Endothelial cell of umbilical vein (primary cell): ENCODE results near the gene DCC. TPM values are rescaled to one million over a fixed set of nuclear protein-coding genes. Genes with fewer than 3 reads are reported as not detected.

Experiments used
- BruUV-seq: library from RNA; stranded (reverse); fragments of 400-500 nt; replicated peaks from 2 replicates; lab custom pipeline; 2021; lab: Mats Ljungman, UMichigan
- CTCF ChIA-PET: fragments of 300-600, 350-600 bp; sonication (Branson Sonifier 250); formaldehyde crosslinking; loops from one replicate; lab custom pipeline; 2021; ENCODE audit warnings: antibody characterized with exemption, inconsistent platforms; lab: Charles Lee
- POLR2A ChIA-PET: fragments of 300-600, 350-600 bp; sonication (Branson Sonifier 250); formaldehyde crosslinking; loops from one replicate; lab custom pipeline; 2021; ENCODE audit warnings: antibody characterized with exemption, inconsistent platforms; lab: Charles Lee
- DNase-seq: peaks from one replicate; pipeline ENCODE4 v3.0.0-alpha.2; 2011; ENCODE audit warnings: low read depth, low spot score
- FAIRE-seq: peaks from 2 replicates; lab custom pipeline; 2011; peaks lifted over from hg19 to GRCh38; lab: Jason Lieb, UNC
- H2AFZ ChIP-seq: 2 replicates; pipeline ENCODE4 v1.6.0; 2012; ENCODE audit warnings: low read depth, low read length, control low read depth, inconsistent platforms
- H3K27ac ChIP-seq: 2 replicates; pipeline ENCODE4 v1.5.1; 2011; ENCODE audit warnings: low read depth, mild to moderate bottlenecking, control low read depth, low read length, moderate library complexity; ENCODE audit not compliant: insufficient read depth
- H3K27me3 ChIP-seq, 2 experiments: 2 replicates each; pipeline versions ENCODE4 v1.6.0 to v1.6.1; 2011; ENCODE audit warnings: low read length in 2 of 2, mixed read lengths in 1 of 2; ENCODE audit not compliant: control insufficient read depth in 2 of 2, insufficient read depth in 2 of 2
- H3K36me3 ChIP-seq, 2 experiments: 2 replicates in 1 of 2; 3 replicates in 1 of 2; pipeline ENCODE4 v1.5.1; 2011; ENCODE audit warnings: low read length in 2 of 2, mild to moderate bottlenecking in 1 of 2, moderate library complexity in 1 of 2; ENCODE audit not compliant: control insufficient read depth in 2 of 2, insufficient read depth in 2 of 2; ENCODE audit errors: extremely low read depth in 1 of 2
- H3K4me1 ChIP-seq: 3 replicates; pipeline ENCODE4 v1.5.1; 2011; ENCODE audit warnings: mild to moderate bottlenecking, low read length; ENCODE audit not compliant: control insufficient read depth, insufficient read depth; ENCODE audit errors: extremely low read depth
- H3K4me2 ChIP-seq: 2 replicates; pipeline ENCODE4 v1.6.1; 2011; ENCODE audit warnings: low read length, control low read depth, mixed read lengths; ENCODE audit not compliant: insufficient read depth
- H3K4me3 ChIP-seq, 3 experiments: fragments of 200-600 bp in 1 of 3; sonication (generic), shearing (Covaris generic) in 1 of 3; replicated peaks in 1 of 3; 2 replicates each; pipeline ENCODE4 v1.5.1; 2011 to 2016; ENCODE audit warnings: control low read depth in 3 of 3, low read length in 3 of 3, mild to moderate bottlenecking in 2 of 3, inconsistent platforms in 1 of 3, low read depth in 1 of 3, moderate library complexity in 1 of 3; ENCODE audit not compliant: insufficient read depth in 1 of 3
- H3K79me2 ChIP-seq: 2 replicates; pipeline ENCODE4 v1.6.0; 2012; ENCODE audit warnings: low read length, inconsistent platforms; ENCODE audit not compliant: control insufficient read depth, insufficient read depth
- H3K9ac ChIP-seq: replicated peaks from 2 replicates; pipeline ENCODE3; 2011; ENCODE audit warnings: low read length, control low read depth; ENCODE audit not compliant: insufficient read depth; ENCODE audit errors: extremely low read depth
- H3K9me1 ChIP-seq: replicated peaks from 3 replicates; pipeline ENCODE4 v1.6.0; 2011; ENCODE audit warnings: mild to moderate bottlenecking, low read length; ENCODE audit not compliant: control insufficient read depth, insufficient read depth; ENCODE audit errors: extremely low read depth
- H3K9me3 ChIP-seq: replicated peaks from 2 replicates; pipeline ENCODE4 v1.5.1; 2012; ENCODE audit warnings: low read length, inconsistent platforms; ENCODE audit not compliant: control insufficient read depth, insufficient read depth
- H4K20me1 ChIP-seq: replicated peaks from 2 replicates; pipeline ENCODE3; 2011; ENCODE audit warnings: mild to moderate bottlenecking, low read length; ENCODE audit not compliant: control insufficient read depth, insufficient read depth; ENCODE audit errors: extremely low read depth
- FOS ChIP-seq: IDR thresholded peaks from 2 replicates; pipeline ENCODE4 v1.6.1; 2011; ENCODE audit warnings: mild to moderate bottlenecking, low read length, moderate library complexity, borderline replicate concordance; ENCODE audit not compliant: insufficient read depth
- GATA2 ChIP-seq: IDR thresholded peaks from 2 replicates; pipeline ENCODE4 v1.7.0; 2011; ENCODE audit warnings: low read depth, mild to moderate bottlenecking, moderate library complexity, mixed read lengths, low read length; ENCODE audit not compliant: insufficient read length, insufficient read depth
- JUN ChIP-seq: IDR thresholded peaks from 2 replicates; pipeline ENCODE4 v1.6.1; 2011; ENCODE audit warnings: borderline replicate concordance, low read depth; ENCODE audit not compliant: insufficient read length, insufficient read depth
- MAX ChIP-seq: IDR thresholded peaks from 2 replicates; pipeline ENCODE4 v1.6.1; 2011; ENCODE audit not compliant: insufficient read depth, insufficient read length
- MYC ChIP-seq: IDR thresholded peaks from one replicate; pipeline ENCODE4 v1.6.1; 2011; ENCODE audit warnings: mild to moderate bottlenecking, low read depth, low read length
- POLR2A ChIP-seq: IDR thresholded peaks from 2 replicates; pipeline ENCODE4 v1.6.1; 2012; ENCODE audit warnings: low read depth, mild to moderate bottlenecking, control low read depth, low read length
- POLR2AphosphoS5 ChIP-seq: IDR thresholded peaks from 2 replicates; pipeline ENCODE4 v1.6.1; 2012; ENCODE audit warnings: low read depth, mild to moderate bottlenecking, control low read depth, low read length, moderate library complexity; ENCODE audit not compliant: insufficient read depth
- dilution Hi-C: fragments of 300-500 bp; cut with MboI; formaldehyde crosslinking; loops from one replicate; pipeline ENCODE4 v1.15.0; 2019; ENCODE audit warnings: low sequenced_read_pairs; ENCODE audit not compliant: extremely low pct_ligation_motif_present
- intact Hi-C: fragments of 100-400 bp; cut with micrococcal nuclease; formaldehyde crosslinking; loops from one replicate; pipeline ENCODE4 v1.10.0; 2022
- polyA plus RNA-seq, 4 experiments: library from polyadenylated mRNA; depleted of rRNA in 3 of 4; stranded (reverse) in 3 of 4; unstranded in 1 of 4; fragments of >200 nt; gene quantifications; 2 replicates each; pipeline versions ENCODE4 v1.2.1 to v1.2.3, GENCODE V29; 2011 to 2012; ENCODE audit warnings: missing spikeins in 1 of 4
- total RNA-seq: library from RNA; stranded (reverse); gene quantifications from 2 replicates; pipeline ENCODE4 v1.2.3, GENCODE V29; 2021
- TF ChIP-seq, protein P1 (sequence below), 2 donors: IDR thresholded peaks; 1 replicate in 1 of 2; 2 replicates in 1 of 2; pipeline ENCODE4 v1.5.1; 2011; ENCODE audit warnings: low read length in 2 of 2, mild to moderate bottlenecking in 2 of 2, moderate library complexity in 2 of 2, control low read depth in 1 of 2, inconsistent platforms in 1 of 2, low read depth in 1 of 2; ENCODE audit not compliant: insufficient read depth in 1 of 2; ENCODE audit errors: extremely low read depth in 1 of 2

DCC gene
- total and polyA plus RNA-seq, 2 donors (not counting 3 experiments of a cell fraction or from before 2014, with no cell fraction given), result not detected

DNA sequence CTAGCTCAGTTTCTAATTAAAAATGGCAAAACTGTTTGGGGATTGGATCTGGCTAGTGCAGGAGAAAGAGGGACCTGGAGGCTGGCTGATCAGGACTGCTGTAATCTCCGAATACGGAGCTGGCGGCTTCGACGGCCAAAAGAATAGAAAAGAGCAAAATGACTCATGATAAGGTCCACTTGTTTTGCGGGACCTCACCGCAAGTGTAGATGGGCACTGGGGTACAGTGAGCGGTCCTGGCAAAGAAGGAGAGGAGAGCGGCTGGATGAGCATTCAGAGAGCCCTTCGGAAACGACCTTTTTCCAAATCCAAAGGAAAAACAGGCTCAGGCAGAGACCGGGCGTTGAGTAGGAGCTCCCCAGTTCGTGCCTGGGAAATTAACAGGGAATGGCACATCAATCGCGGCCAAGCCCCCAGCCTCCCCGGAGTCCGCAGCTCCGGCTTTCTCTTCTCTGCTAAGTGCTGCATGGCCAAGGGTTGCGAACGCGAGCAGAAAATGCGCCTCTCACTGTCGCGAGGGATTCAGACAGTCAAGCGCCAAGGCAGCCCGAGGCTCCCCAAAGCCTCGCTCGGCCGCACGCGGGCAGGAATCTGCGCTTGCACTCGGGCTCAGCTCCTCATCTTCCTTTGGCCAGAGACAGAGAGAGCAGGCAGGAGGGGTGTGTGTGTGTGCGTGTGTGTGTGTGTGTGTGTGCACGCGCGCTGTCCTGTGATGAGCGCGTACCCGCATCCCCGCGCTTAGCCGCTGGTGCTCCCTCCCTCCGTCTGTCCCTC lies 1.8 kb downstream of the DCC start:
- Histone ChIP-seq H3K9me1 (no peaks in the 10 kb centered on the region), H3K79me2 (no peaks in the 10 kb centered on the region), H3K9ac (no peak overlapping the region), H3K9me3 (no peaks in the 10 kb centered on the region), H3K27me3 (peaks cover 0 to 3% of the 10 kb centered on the region in 2 experiments), H3K4me2 (no peak overlapping the region), H3K4me3 (no peak overlapping the region), H4K20me1 (no peaks in the 10 kb centered on the region), H3K36me3 (no peaks in the 10 kb centered on the region), H2AFZ (no peak overlapping the region), H3K27ac (no peak overlapping the region), H3K4me1 (no peaks in the 10 kb centered on the region)
- CTCF ChIA-PET, result no interaction called here
- dilution Hi-C loops, result no loop called here
- no peak for FAIRE-seq
- intact Hi-C loops, result no loop called here
- no TSS peak for BruUV-seq
- TF ChIP-seq POLR2A (no peak), POLR2AphosphoS5 (no peak), GATA2 (no peak), MAX (no peak), JUN (no peak), MYC (no peak), FOS (no peak)
- TF ChIP-seq, protein P1, sequence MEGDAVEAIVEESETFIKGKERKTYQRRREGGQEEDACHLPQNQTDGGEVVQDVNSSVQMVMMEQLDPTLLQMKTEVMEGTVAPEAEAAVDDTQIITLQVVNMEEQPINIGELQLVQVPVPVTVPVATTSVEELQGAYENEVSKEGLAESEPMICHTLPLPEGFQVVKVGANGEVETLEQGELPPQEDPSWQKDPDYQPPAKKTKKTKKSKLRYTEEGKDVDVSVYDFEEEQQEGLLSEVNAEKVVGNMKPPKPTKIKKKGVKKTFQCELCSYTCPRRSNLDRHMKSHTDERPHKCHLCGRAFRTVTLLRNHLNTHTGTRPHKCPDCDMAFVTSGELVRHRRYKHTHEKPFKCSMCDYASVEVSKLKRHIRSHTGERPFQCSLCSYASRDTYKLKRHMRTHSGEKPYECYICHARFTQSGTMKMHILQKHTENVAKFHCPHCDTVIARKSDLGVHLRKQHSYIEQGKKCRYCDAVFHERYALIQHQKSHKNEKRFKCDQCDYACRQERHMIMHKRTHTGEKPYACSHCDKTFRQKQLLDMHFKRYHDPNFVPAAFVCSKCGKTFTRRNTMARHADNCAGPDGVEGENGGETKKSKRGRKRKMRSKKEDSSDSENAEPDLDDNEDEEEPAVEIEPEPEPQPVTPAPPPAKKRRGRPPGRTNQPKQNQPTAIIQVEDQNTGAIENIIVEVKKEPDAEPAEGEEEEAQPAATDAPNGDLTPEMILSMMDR (IDR thresholded peaks at IDR 0.05; ENCODE audit: extremely low read depth in 1 of 2, insufficient read depth in 1 of 2, low read depth in 1 of 2, low read length in 2 of 2), result no peak
- POLR2A ChIA-PET, result no interaction called here
- DNase-seq, result no peak
